Uterus (tissue), 2 donors: Measurements from ENCODE around the gene GEMIN5.

ENCODE experiments used
- CTCF ChIP-seq, 4 experiments: fragments of 200-600 bp in 2 of 4; fragments of 450-650 bp in 2 of 4; sonication (generic) in 2 of 4; IDR thresholded peaks; one replicate each; pipeline ENCODE4 v1.5.1; 2016 to 2019; ENCODE audit warnings: antibody characterized with exemption in 4 of 4, mild to moderate bottlenecking in 2 of 4, moderate library complexity in 1 of 4
- POLR2A ChIP-seq, 2 donors: fragments of 450-650 bp; IDR thresholded peaks; one replicate each; pipeline ENCODE4 v1.6.1; 2016; ENCODE audit warnings: antibody characterized with exemption in 2 of 2, mild to moderate bottlenecking in 1 of 2, moderate library complexity in 1 of 2

GRCh38 chr5:154862766-154863165 is 75.2 kb downstream of the GEMIN5 start:
- TF ChIP-seq CTCF (IDR thresholded peaks at IDR 0.05) (no peak), POLR2A (IDR thresholded peaks at IDR 0.05) (no peak)
